ENCODE data around the gene GPC6.

GPC6 gene

GRCh38 chr13:93708308-93709075 is 481.9 kb downstream of the GPC6 start:
- DNase-seq, result no peak

GRCh38 chr13:93709506-93710244 is 483.1 kb downstream of the GPC6 start:
- peak; percentile 35 for DNase-seq

- DNase-seq, result no peak
Measured at GRCh38 chr13:93714171-93714570, 487.6 kb downstream of the GPC6 start.

GRCh38 chr13:93715866-93716265 is 489.3 kb downstream of the GPC6 start:
- no peak for DNase-seq

GRCh38 chr13:93716623-93717022 is 490.0 kb downstream of the GPC6 start:
- DNase-seq, result no peak

DNA sequence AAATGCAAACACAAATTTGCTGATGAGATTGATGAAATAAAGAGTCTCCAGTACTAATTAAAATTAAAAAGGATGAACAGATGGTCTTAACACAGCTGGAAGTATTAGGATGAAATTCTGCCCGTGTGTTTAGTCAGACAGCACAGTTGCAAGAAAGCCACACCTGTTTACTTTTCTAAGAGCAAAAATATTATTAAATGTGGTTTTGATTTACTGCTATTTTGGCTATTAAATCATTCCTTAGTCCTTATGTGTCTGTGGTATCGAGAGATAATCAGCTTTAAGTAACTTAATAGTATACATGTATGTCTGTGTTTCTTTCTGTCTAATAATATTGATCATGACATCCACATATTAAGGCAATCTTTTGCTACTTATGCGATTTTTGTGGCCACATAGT is 494.9 kb downstream of the GPC6 start:
- no peak for DNase-seq

DNA sequence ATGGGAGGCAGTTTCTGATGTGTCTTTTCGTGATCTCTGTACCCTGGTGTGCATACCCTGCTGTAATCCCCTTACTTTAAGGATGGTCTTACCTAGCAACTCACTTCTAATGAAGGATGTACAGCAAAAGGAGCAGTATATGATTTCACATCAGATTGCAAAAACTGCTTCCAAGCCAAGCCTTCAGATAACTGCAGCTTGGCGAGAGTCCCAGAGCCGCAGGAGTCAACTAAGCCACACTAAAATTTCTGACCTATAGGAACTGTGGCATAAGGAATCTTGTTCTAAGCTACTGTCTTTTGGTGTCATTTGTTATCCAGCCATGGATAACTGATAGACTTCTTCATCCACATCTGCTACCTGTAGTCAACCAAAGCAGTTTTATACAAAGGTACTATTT is 496.7 kb downstream of the GPC6 start:
- DNase-seq, result no peak

- no peak for DNase-seq
Measured at GRCh38 chr13:93724187-93724586, 497.6 kb downstream of the GPC6 start.

- peak; percentile 11 for DNase-seq
Measured at GRCh38 chr13:93726173-93726957, 499.8 kb downstream of the GPC6 start.

DNA sequence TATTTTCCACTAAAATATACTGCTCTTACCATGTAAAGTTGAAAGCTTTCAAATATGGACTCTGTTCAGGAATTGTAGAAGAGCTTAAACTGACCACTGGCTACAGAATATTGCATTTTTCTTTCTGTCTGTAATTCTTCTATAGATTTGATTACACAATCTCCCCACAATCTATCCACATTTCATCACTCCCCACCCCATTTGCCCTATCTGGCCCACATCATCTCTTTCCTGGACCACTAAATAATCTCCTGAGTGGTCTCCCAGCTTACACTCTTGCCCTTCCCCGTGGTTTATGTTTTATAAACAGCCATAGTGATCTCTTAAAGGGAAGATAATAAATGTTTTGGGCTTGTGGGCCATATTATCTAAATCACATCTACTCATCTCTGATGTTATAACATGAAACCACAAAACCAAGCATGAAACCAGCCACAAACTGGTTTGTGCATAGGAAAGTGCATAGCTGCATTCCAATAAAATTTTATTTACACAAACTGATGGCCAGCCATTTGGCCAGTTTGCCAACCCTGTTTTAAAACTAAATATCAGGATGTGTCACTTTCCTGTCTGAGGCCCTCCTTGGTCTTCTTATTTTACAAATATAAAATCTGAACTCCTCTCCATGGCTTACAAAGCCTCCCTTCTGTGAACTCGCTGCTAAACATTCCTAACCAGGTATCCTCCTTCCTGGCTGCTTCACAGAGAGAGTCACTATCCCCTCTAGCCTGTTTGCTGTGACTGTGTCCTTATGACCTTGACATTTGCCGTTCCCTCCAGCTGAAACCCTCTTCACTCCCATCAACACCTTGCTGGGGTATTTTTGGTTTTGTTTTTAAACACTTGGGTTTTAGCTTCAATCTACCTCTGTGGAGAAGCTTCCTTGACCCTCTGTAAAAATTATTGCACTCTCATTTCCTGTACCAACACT is 500.9 kb downstream of the GPC6 start:
- DNase-seq, result no peak

GRCh38 chr13:93729383-93729782 is 502.8 kb downstream of the GPC6 start:
- no peak for DNase-seq

DNA sequence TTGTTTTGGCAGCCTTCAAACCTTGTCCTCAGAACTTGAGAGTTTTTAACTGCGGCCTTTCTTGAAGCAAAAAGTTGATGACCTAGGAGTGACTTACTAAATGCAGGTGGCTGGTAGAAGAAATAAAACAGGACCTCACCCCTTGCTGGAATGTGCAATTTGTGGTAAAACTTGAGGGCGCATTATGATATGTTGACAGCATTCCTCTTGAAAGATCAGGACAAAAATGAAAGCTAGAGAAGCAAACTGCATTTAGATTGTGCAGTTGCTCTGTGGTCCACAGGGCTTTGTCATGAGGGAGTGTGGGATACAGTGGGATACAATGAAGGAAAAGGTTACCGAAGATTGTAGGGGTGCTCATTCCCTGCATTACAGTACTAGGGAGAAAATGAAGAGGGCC is 504.2 kb downstream of the GPC6 start:
- no peak for DNase-seq

DNA sequence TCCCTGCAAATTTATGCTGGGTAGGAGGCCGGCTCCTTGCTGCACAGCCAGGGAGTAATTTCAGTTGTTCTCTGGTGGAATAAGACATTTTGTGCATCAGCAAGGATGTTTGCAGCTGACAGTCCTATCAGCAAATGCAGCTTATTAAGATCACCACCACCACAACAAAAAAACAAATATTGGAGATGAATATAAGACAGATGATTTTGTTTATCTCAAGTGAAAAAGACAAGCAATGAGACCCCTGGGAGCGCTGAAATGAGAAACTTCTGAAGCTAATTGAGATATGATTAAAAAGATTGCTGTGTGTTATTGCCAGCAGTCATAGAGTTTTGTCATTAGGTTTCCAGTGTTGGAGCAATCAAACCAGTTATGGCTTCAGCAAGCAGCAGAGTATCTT is 505.6 kb downstream of the GPC6 start:
- DNase-seq, result no peak

DNA sequence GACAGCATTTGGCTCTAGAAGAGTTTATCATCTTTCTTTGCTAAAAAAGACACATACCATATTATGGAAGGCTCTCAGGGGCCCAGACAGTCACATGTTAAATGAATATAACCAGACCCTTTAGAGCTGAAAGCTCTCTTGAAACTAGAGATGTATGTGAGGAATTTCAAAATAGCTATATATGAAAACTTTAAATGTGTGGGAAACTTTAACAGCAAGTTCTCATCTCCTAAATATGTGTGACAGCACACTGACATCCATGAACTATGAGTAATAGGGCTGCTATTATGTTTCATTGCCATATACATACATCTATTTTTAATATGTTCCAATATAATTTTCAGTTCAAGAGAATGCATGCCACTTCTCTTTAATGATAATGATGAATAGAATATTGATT is 509.5 kb downstream of the GPC6 start:
- DNase-seq, result no peak

- DNase-seq, result no peak
Measured at GRCh38 chr13:93736909-93737308, 510.3 kb downstream of the GPC6 start.

DNA sequence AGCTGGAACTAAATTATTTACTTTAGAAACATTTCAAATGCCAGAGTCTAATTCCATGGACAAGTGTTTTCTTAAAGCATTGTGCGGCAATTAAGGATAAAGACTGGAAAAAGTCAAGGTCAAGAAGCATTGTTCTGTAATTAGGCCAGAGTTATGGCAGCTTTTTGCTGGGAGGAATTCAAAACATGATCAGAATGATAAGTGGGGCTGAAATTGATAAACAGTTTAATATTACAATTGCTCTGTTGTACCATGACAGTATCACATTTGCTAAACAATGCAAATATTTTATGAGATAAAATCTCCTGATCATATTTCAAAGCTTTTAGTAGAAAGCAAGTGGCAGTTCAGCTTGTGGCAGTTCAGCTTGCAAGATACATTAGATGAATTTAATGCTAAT is 513.7 kb downstream of the GPC6 start:
- DNase-seq, result peak; percentile 32

GRCh38 chr13:93744033-93744432 is 517.4 kb downstream of the GPC6 start:
- DNase-seq, result no peak

DNA sequence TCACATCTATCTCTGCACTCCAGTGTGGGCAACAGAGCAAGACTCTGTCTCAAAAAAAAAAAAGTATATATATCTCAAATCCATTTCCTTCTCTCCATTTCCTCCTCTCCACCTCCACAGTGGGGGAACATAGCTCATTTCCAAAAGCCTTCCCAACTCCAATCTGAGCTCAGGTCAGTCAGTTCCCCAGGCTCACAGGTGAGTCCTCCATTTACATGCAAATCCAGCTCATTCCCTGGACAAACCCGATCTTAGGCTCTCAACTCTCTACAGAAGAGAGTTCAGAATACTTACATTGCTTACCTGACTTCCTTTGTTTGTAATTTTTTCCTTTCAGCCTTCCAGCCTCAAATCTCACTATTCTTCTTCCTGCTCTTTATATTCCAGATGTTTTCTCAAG is 518.3 kb downstream of the GPC6 start:
- DNase-seq, result no peak

- no peak for DNase-seq
Measured at GRCh38 chr13:93745884-93746283, 519.3 kb downstream of the GPC6 start.

GRCh38 chr13:93746589-93746988 is 520.0 kb downstream of the GPC6 start:
- DNase-seq, result no peak

DNA sequence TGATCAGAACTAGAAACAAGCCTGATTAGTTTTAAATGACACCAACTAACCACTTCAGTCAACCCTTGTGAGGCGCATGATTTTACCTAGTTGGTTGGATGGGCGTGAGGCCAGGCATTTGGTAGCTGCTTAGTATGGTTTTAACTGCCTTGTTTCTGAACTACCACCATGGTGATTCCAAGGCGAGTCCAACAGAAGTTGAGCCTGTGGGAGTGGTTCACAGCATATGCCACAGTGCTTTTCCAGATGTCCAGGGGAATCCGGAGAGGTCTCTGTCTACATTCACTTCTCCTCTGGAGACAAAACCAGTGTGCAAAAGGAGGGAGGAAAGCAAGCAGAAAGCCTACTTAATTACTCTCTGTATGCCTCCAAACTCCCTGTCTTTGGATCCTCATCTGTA is 524.1 kb downstream of the GPC6 start:
- DNase-seq, result no peak

DNA sequence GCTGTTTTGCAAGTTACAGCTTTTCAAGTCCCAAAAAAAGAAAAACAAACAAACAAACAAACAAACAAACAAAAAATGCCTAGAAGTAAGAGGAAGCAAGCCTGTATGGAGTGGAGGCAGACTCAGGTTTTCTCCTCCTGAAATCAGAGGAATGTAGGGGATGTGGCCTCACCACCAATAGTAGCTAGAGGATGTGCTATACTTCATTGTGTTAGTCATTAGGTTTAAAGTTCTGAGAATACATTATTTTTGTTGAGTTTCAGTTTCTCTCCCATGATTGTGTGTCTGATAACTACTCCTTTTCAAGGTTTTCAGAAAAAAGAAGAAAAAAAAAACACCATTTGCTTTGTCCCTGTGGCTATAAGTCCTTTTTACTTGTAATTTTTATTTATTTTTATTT is 524.5 kb downstream of the GPC6 start:
- no peak for DNase-seq

DNA sequence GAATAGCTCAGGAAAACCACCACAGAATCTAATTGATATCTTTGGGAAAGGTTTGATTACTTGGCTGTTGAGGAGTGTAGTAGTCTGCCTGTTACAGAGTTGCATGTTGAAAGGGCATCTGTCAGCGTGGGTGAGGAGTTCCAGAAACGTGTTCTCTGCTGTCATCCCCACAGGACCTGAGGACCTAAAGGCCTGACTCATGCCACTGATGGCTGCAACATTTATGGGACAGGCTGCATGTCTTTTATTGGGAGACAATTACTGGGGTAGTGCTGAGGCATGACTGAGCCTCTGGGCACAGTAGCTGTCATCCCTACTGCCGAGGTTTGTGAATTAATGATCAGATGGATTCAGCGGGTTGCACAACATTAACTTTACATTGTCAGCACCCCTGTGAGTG is 525.9 kb downstream of the GPC6 start:
- DNase-seq, result no peak

Data from eye (tissue), 1 donor.